ENCODE data around the gene CCDC88C. TPM values are rescaled to one million over a fixed set of nuclear protein-coding genes. Genes with fewer than 3 reads are reported as not detected.

The CCDC88C gene
- total RNA-seq, 1 donor from 2014 or later = 48.2 TPM

GRCh38 chr14:91273885-91274273, 143.7 kb downstream of the CCDC88C start:
- no peak overlapping the region for H3K4me3 Mint-ChIP-seq (ENCODE audit: unreplicated experiment)
- H3K27ac Mint-ChIP-seq (ENCODE audit: unreplicated experiment) = no peak overlapping the region
- H3K4me1 Mint-ChIP-seq (ENCODE audit: unreplicated experiment) = peaks cover 18% of the 10 kb centered on the region
- DNase-seq (ENCODE audit: low spot score) = no peak
- peaks cover 3% of the 10 kb centered on the region for H3K27me3 Mint-ChIP-seq (ENCODE audit: unreplicated experiment)
- H3K36me3 Mint-ChIP-seq (ENCODE audit: low read depth, unreplicated experiment) = peaks cover 15% of the 10 kb centered on the region
- H3K9me3 Mint-ChIP-seq (ENCODE audit: unreplicated experiment) = no peaks in the 10 kb centered on the region
- no peak for TF ChIP-seq CTCF (IDR thresholded peaks at IDR 0.05; ENCODE audit: unreplicated experiment)

- H3K36me3 Mint-ChIP-seq (ENCODE audit: low read depth, unreplicated experiment) = peaks cover 15% of the 10 kb centered on the region
- peaks cover 18% of the 10 kb centered on the region for H3K4me1 Mint-ChIP-seq (ENCODE audit: unreplicated experiment)
- no peak for DNase-seq (ENCODE audit: low spot score)
- H3K9me3 Mint-ChIP-seq (ENCODE audit: unreplicated experiment) = no peaks in the 10 kb centered on the region
- no peak overlapping the region for H3K27ac Mint-ChIP-seq (ENCODE audit: unreplicated experiment)
- TF ChIP-seq CTCF (IDR thresholded peaks at IDR 0.05; ENCODE audit: unreplicated experiment) = no peak
- no peak overlapping the region for H3K4me3 Mint-ChIP-seq (ENCODE audit: unreplicated experiment)
- peaks cover 3% of the 10 kb centered on the region for H3K27me3 Mint-ChIP-seq (ENCODE audit: unreplicated experiment)
Observed at GRCh38 chr14:91273273-91273884, 144.2 kb downstream of the CCDC88C start.

GRCh38 chr14:91272341-91273272, 145.0 kb downstream of the CCDC88C start:
- Mint-ChIP-seq H3K27me3 (ENCODE audit: unreplicated experiment) (peaks cover 4% of the 10 kb centered on the region), H3K4me1 (ENCODE audit: unreplicated experiment) (peaks cover 18% of the 10 kb centered on the region), H3K36me3 (ENCODE audit: low read depth, unreplicated experiment) (peaks cover 15% of the 10 kb centered on the region), H3K4me3 (ENCODE audit: unreplicated experiment) (peak overlapping the region; percentile 85), H3K9me3 (ENCODE audit: unreplicated experiment) (no peaks in the 10 kb centered on the region), H3K27ac (ENCODE audit: unreplicated experiment) (no peak overlapping the region)
- no peak for DNase-seq (ENCODE audit: low spot score)
- TF ChIP-seq CTCF (IDR thresholded peaks at IDR 0.05; ENCODE audit: unreplicated experiment) = no peak

- Mint-ChIP-seq H3K36me3 (ENCODE audit: low read depth, unreplicated experiment) (peaks cover 15% of the 10 kb centered on the region), H3K4me3 (ENCODE audit: unreplicated experiment) (no peak overlapping the region), H3K27ac (ENCODE audit: unreplicated experiment) (no peak overlapping the region), H3K27me3 (ENCODE audit: unreplicated experiment) (peaks cover 4% of the 10 kb centered on the region), H3K4me1 (ENCODE audit: unreplicated experiment) (peaks cover 18% of the 10 kb centered on the region), H3K9me3 (ENCODE audit: unreplicated experiment) (no peaks in the 10 kb centered on the region)
- TF ChIP-seq CTCF (IDR thresholded peaks at IDR 0.05; ENCODE audit: unreplicated experiment) = peak; percentile 19
- no peak for DNase-seq (ENCODE audit: low spot score)
Observed at GRCh38 chr14:91271639-91272038, 146.0 kb downstream of the CCDC88C start.

- H3K36me3 Mint-ChIP-seq (ENCODE audit: low read depth, unreplicated experiment) = peaks cover 17% of the 10 kb centered on the region
- H3K9me3 Mint-ChIP-seq (ENCODE audit: unreplicated experiment) = no peaks in the 10 kb centered on the region
- no peak for DNase-seq (ENCODE audit: low spot score)
- H3K27me3 Mint-ChIP-seq (ENCODE audit: unreplicated experiment) = peaks cover 4% of the 10 kb centered on the region
- TF ChIP-seq CTCF (IDR thresholded peaks at IDR 0.05; ENCODE audit: unreplicated experiment) = no peak
- peaks cover 18% of the 10 kb centered on the region for H3K4me1 Mint-ChIP-seq (ENCODE audit: unreplicated experiment)
- H3K4me3 Mint-ChIP-seq (ENCODE audit: unreplicated experiment) = no peak overlapping the region
- H3K27ac Mint-ChIP-seq (ENCODE audit: unreplicated experiment) = no peak overlapping the region
Observed at GRCh38 chr14:91270619-91271018, 147.0 kb downstream of the CCDC88C start.

All from endothelial cell (in vitro differentiated cells).